Endothelial cell (in vitro differentiated cells): ENCODE results near the gene CKM. TPM values are rescaled to one million over a fixed set of nuclear protein-coding genes. Genes with fewer than 3 reads are reported as not detected.

Experiments used
- DNase-seq: peaks from one replicate; pipeline ENCODE4 v3.0.0; 2021; ENCODE audit warnings: low spot score
- H3K27ac Mint-ChIP-seq: one replicate; pipeline ENCODE4 v1.8.0; 2021; ENCODE audit warnings: mixed read lengths, inconsistent platforms; ENCODE audit not compliant: unreplicated experiment
- H3K27me3 Mint-ChIP-seq: one replicate; pipeline ENCODE4 v1.8.0; 2021; ENCODE audit warnings: mild to moderate bottlenecking, moderate library complexity, mixed read lengths, inconsistent platforms; ENCODE audit not compliant: unreplicated experiment
- H3K36me3 Mint-ChIP-seq: one replicate; pipeline ENCODE4 v1.8.0; 2021; ENCODE audit warnings: mild to moderate bottlenecking, low read depth, mixed read lengths, inconsistent platforms; ENCODE audit not compliant: unreplicated experiment
- H3K4me1 Mint-ChIP-seq: one replicate; pipeline ENCODE4 v1.8.0; 2021; ENCODE audit warnings: mild to moderate bottlenecking, mixed read lengths, inconsistent platforms; ENCODE audit not compliant: unreplicated experiment
- H3K4me3 Mint-ChIP-seq: one replicate; pipeline ENCODE4 v1.8.0; 2021; ENCODE audit warnings: mild to moderate bottlenecking, mixed read lengths, inconsistent platforms; ENCODE audit not compliant: unreplicated experiment
- H3K9me3 Mint-ChIP-seq: one replicate; pipeline ENCODE4 v1.8.0; 2021; ENCODE audit warnings: mixed read lengths, inconsistent platforms; ENCODE audit not compliant: unreplicated experiment
- total RNA-seq: library from RNA; stranded (reverse); fragmentation: NEBNext Ultra II Directional; extraction: Animal tissue kit (Norgen Biotek cat#: 25700); gene quantifications from one replicate; pipeline ENCODE4 v1.2.1, GENCODE V29; 2021; ENCODE audit not compliant: unreplicated experiment
- TF ChIP-seq, protein P1 (sequence below): fragments of 200-600 bp; sonication (generic); IDR thresholded peaks from one replicate; pipeline ENCODE4 v1.5.0; 2021; ENCODE audit warnings: antibody characterized with exemption; ENCODE audit not compliant: unreplicated experiment

The CKM gene
- total RNA-seq, 1 donor from 2014 or later = not detected

DNA sequence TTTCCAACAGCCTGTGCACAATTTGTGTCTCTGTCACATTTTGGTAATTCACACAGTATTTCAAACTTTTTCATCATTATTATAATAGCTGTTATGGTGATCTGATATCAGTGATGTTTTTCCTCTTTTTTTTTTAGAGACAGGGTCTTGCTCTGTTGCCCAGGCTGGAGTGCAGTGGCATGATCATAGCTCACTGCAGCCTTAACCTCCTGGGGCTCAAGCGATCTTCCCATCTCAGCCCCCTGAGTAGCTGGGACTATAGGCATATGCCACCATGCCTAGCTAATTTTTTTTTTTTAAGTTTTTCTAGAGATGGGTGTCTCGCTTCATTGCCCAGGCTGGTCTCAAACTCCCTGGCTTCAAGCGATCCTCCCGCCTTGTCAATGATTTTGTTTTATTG lies 65.8 kb downstream of the CKM start:
- H3K27ac Mint-ChIP-seq = no peak overlapping the region
- H3K4me1 Mint-ChIP-seq = peaks cover 20% of the 10 kb centered on the region
- no peak overlapping the region for H3K4me3 Mint-ChIP-seq
- peaks cover 24% of the 10 kb centered on the region for H3K36me3 Mint-ChIP-seq
- H3K27me3 Mint-ChIP-seq = peaks cover 6% of the 10 kb centered on the region
- H3K9me3 Mint-ChIP-seq = no peaks in the 10 kb centered on the region
- DNase-seq = no peak
- TF ChIP-seq, protein P1, sequence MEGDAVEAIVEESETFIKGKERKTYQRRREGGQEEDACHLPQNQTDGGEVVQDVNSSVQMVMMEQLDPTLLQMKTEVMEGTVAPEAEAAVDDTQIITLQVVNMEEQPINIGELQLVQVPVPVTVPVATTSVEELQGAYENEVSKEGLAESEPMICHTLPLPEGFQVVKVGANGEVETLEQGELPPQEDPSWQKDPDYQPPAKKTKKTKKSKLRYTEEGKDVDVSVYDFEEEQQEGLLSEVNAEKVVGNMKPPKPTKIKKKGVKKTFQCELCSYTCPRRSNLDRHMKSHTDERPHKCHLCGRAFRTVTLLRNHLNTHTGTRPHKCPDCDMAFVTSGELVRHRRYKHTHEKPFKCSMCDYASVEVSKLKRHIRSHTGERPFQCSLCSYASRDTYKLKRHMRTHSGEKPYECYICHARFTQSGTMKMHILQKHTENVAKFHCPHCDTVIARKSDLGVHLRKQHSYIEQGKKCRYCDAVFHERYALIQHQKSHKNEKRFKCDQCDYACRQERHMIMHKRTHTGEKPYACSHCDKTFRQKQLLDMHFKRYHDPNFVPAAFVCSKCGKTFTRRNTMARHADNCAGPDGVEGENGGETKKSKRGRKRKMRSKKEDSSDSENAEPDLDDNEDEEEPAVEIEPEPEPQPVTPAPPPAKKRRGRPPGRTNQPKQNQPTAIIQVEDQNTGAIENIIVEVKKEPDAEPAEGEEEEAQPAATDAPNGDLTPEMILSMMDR = no peak

Other genes starting within 250 kb of the CKM start
- 0.54 TPM for gene ZNF296, start 246.4 kb downstream of the CKM start, total RNA-seq
- gene GEMIN7, start 243.6 kb downstream of the CKM start, total RNA-seq = 30.8 TPM
- 34.7 TPM for gene PPP1R37, start 229.7 kb downstream of the CKM start, total RNA-seq
- gene NKPD1, start 161.9 kb downstream of the CKM start, total RNA-seq = 0.67 TPM
- gene TRAPPC6A, start 144.6 kb downstream of the CKM start, total RNA-seq = 86.2 TPM
- gene BLOC1S3, start 144.1 kb downstream of the CKM start, total RNA-seq = 22.7 TPM
- 5.5 TPM for gene EXOC3L2, start 77.5 kb downstream of the CKM start, total RNA-seq
- gene MARK4, start 71.6 kb downstream of the CKM start, total RNA-seq = 165 TPM
- gene KLC3, start 17.9 kb upstream of the CKM start, total RNA-seq = 0.44 TPM
- 44.2 TPM for gene ERCC2, start 47.7 kb upstream of the CKM start, total RNA-seq
- 13.2 TPM for gene PPP1R13L, start 82.2 kb upstream of the CKM start, total RNA-seq
- gene POLR1G, start 83.8 kb upstream of the CKM start, total RNA-seq = 4.4 TPM
- gene ERCC1, start 101.0 kb upstream of the CKM start, total RNA-seq = 62.8 TPM
- gene FOSB, start 145.1 kb upstream of the CKM start, total RNA-seq = 64.2 TPM
- 25.3 TPM for gene RTN2, start 174.2 kb upstream of the CKM start, total RNA-seq
- gene PPM1N, start 175.6 kb upstream of the CKM start, total RNA-seq = 0.33 TPM
- 246 TPM for gene VASP, start 184.6 kb upstream of the CKM start, total RNA-seq